OCI-LY1 (cell line): ENCODE results near the gene STAM2.
"Not testable (repeated sequence)": the region's sequence is repeated elsewhere in the genome, so short reads cannot be mapped to it uniquely, and the experiment has no call there.

Experiments
- EZH2 ChIP-seq: fragments of 200-600 bp; sonication (generic), shearing (Covaris generic); IDR thresholded peaks from 2 replicates; pipeline ENCODE4 v1.8.0; 2017; ENCODE audit warnings: borderline replicate concordance, mixed run types, mild to moderate bottlenecking, antibody characterized with exemption, low read length, moderate library complexity, mixed read lengths
- TF ChIP-seq, protein P1 (sequence below): fragments of 200-600 bp; sonication (generic), shearing (Covaris generic); IDR thresholded peaks from 2 replicates; pipeline ENCODE4 v1.5.1; 2017; ENCODE audit warnings: mild to moderate bottlenecking, antibody characterized with exemption, low read length, moderate library complexity, mixed read lengths

DNA sequence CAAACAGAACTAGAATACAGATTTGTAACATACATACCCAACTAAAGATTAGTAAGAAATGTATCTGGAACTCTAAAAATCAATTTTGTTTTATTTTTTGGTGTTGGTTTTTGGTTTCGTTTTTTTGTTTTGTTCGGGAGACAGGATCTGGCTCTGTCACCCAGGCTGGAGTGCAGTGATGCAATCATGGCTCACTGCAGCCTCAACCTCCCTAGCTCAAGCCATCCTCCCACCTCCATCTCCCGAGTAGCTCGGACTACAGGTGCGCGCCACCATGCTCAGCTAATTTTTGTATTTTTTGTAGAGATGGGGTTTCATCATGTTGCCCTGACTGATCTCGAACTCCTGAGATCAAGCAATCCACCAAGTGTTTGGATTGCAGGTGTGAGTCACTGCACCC, 6.4 kb downstream of the STAM2 start:
- not testable (repeated sequence) for TF ChIP-seq EZH2
- TF ChIP-seq, protein P1, sequence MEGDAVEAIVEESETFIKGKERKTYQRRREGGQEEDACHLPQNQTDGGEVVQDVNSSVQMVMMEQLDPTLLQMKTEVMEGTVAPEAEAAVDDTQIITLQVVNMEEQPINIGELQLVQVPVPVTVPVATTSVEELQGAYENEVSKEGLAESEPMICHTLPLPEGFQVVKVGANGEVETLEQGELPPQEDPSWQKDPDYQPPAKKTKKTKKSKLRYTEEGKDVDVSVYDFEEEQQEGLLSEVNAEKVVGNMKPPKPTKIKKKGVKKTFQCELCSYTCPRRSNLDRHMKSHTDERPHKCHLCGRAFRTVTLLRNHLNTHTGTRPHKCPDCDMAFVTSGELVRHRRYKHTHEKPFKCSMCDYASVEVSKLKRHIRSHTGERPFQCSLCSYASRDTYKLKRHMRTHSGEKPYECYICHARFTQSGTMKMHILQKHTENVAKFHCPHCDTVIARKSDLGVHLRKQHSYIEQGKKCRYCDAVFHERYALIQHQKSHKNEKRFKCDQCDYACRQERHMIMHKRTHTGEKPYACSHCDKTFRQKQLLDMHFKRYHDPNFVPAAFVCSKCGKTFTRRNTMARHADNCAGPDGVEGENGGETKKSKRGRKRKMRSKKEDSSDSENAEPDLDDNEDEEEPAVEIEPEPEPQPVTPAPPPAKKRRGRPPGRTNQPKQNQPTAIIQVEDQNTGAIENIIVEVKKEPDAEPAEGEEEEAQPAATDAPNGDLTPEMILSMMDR: not testable (repeated sequence)
